PFSK-1 (cell line): ENCODE data around the gene ZGPAT.

Source experiments
- FOXP2 ChIP-seq: optimal IDR thresholded peaks from 2 replicates; pipeline ENCODE3; 2011; ENCODE audit warnings: borderline replicate concordance, control low read depth, inconsistent platforms; ENCODE audit not compliant: insufficient read depth; ENCODE audit errors: extremely low read length, extremely low read depth
- POLR2AphosphoS5 ChIP-seq: IDR thresholded peaks from 2 replicates; pipeline ENCODE4 v1.6.1; 2012; ENCODE audit warnings: low read depth, mild to moderate bottlenecking, control low read depth, low read length, moderate library complexity
- REST ChIP-seq, 2 experiments: IDR thresholded peaks; 2 replicates each; pipeline versions ENCODE4 v1.6.1 to v1.8.0; 2011 to 2012; ENCODE audit warnings: low read depth in 2 of 2, low read length in 2 of 2, control low read depth in 1 of 2, inconsistent platforms in 1 of 2, mild to moderate bottlenecking in 1 of 2, moderate library complexity in 1 of 2; ENCODE audit not compliant: insufficient read depth in 1 of 2
- SIN3A ChIP-seq: IDR thresholded peaks from 2 replicates; pipeline ENCODE4 v1.6.1; 2012; ENCODE audit warnings: mild to moderate bottlenecking, low read length, moderate library complexity, borderline replicate concordance; ENCODE audit not compliant: insufficient read depth
- TAF1 ChIP-seq: IDR thresholded peaks from 2 replicates; pipeline ENCODE4 v1.6.1; 2012; ENCODE audit warnings: low read length, control low read depth, borderline replicate concordance; ENCODE audit not compliant: insufficient read depth

ZGPAT gene

DNA sequence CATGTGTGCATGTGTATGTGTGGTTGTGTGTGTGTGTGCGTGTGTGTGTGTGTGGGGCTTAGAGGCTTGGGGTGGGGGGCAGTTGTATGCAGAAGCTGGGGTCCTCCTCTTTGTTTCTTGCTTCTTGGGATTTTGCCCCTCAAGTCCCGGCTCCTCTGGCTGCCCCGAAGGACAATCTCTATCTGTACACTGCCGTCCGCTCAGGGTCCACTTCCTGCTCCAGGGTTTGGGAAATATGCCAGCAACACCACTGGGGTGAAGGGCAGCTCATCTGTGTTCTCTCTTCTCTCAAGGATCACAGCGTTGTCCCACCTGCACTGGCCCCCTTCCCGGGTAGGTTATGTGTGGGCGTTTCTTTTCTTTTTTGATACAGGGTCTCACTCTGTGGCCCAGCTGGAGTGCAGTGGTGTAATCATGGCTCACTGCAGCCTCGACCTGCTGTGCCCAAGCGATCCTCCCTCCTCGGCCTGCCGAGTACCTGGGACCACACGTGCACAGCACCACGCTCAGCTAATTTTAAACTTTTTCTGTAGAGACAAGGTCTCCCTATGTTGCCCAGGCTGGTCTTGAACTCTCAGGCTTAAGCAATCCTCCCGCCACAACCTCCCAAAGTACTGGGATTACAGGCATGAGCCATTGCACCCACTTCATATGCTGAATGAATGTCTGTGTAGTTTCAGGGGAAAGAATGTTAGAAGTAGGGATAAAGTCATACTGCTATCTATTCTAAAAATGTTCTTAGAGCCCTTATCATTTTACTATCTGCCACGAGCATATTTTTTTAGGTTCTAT lies 57.4 kb downstream of the ZGPAT start:
- no peak for TF ChIP-seq FOXP2
- TF ChIP-seq POLR2AphosphoS5, result no peak
- TF ChIP-seq TAF1, result no peak
- TF ChIP-seq REST (IDR thresholded peaks at IDR 0.05; ENCODE audit: insufficient read depth in 1 of 2, low read depth in 2 of 2, low read length in 2 of 2), result no peak
- TF ChIP-seq SIN3A, result no peak

GRCh38 chr20:63765902-63766301 lies 58.1 kb downstream of the ZGPAT start:
- no peak for TF ChIP-seq POLR2AphosphoS5
- no peak for TF ChIP-seq FOXP2
- no peak for TF ChIP-seq REST (IDR thresholded peaks at IDR 0.05; ENCODE audit: insufficient read depth in 1 of 2, low read depth in 2 of 2, low read length in 2 of 2)
- no peak for TF ChIP-seq TAF1
- TF ChIP-seq SIN3A, result no peak

- no peak for TF ChIP-seq FOXP2
- TF ChIP-seq TAF1, result no peak
These were observed 59.0 kb downstream of the ZGPAT start for GRCh38 chr20:63766695-63767426.

DNA sequence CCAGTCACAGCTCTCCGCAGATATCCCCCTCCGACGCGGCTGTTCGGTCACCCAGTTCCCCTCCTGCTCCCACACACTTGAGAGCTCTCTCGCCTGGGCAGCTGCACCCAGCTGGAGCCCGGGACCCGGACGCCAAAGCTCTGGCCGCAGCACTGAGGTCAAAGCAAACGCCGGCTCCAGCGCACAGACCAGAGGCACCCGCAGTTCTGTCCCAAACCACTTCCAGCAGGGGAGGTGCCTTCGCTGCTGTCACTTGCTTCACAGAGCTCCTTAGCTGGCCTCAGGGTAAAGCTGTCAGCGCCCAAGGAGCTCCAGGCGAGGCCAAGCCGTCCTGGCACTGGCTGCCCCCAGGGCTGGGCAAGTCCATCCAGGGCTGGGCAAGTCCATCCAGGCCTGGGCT lies 59.6 kb downstream of the ZGPAT start:
- TF ChIP-seq REST (IDR thresholded peaks at IDR 0.05; ENCODE audit: insufficient read depth in 1 of 2, low read depth in 2 of 2, low read length in 2 of 2), result no peak
- no peak for TF ChIP-seq FOXP2
- TF ChIP-seq SIN3A, result no peak
- no peak for TF ChIP-seq POLR2AphosphoS5
- no peak for TF ChIP-seq TAF1

GRCh38 chr20:63767886-63768285 lies 60.0 kb downstream of the ZGPAT start:
- TF ChIP-seq FOXP2, result no peak
- no peak for TF ChIP-seq POLR2AphosphoS5
- no peak for TF ChIP-seq REST (IDR thresholded peaks at IDR 0.05; ENCODE audit: insufficient read depth in 1 of 2, low read depth in 2 of 2, low read length in 2 of 2)
- TF ChIP-seq TAF1, result no peak
- no peak for TF ChIP-seq SIN3A
